NCI-H2196 (cell line): ENCODE results near the gene GRIN3B.
"Not testable (repeated sequence)": the region's sequence is repeated elsewhere in the genome, so short reads cannot be mapped to it uniquely, and the experiment has no call there.

Source experiments
- DNase-seq: peaks from one replicate; lab custom pipeline; 2025; ENCODE audit not compliant: unreplicated experiment; lab: John Stamatoyannopoulos, UW

The GRIN3B gene

DNA sequence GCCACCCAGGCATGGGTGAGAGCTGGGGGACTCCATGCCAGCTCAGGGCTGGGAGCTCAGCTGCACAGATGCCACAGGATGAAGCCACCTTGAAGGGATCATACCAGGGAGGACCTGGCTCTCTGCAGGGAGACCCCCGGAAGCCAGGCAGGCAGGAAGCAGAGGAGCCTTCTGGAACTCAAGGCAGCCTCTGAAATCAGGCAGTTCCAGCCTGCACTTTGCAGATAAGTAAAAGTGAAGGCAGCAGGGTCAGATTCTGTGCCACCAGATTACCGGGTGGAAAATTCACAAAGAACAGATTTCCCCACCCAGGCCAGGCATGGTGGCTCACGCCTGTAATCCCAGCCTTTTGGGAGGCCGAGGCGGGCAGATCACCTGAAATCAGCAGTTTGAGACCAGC lies 18.2 kb downstream of the GRIN3B start:
- no peak for DNase-seq

DNA sequence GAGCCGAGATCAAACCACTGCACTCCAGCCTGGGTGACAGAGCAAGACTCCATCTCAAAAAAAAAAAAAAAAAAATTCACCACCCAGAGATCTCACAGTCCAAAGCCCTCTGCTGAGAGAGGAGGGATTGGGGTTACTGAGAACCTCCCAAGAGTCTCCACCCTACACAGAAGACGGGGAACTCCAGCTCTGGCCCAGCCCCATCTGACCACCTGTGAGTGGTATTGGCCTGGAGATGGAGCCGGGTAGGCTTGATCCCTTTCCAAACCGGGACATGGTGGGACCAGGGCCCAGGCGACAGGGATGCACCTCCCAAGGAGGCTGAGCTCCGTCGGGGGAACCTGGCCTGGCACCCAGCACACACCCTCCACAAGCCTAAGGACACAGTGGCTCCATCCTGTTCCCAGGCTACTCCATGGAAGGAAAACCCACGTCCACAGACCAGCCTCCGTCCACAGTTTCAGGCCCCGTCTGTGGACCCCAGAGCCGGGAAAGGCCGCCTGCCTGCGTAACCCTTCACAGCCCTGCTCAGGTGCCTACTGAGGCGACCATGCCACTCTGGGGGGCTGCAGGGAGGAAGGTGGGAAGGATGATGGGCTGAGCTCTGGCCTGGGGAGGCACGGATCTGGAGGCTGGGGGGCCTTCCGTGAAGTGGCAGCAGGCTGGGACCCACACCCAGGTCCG lies 18.9 kb downstream of the GRIN3B start:
- no peak for DNase-seq

DNA sequence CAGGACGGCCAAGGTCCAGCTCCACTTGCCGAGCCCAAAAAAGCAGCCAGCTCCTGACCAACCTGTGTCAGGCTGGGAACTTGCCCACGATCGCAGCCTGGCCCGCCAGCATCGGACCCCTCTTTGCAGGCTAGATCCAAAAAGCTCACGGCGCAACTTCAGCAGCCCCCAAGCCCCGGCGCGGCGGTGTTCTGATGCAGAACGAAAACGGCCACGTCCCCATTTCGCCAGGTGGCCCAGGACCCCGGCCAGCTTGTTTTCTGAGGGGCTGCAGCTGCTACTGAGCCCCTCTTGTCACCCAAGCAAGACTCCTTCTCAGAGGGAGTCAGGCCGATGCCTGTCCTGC lies 19.4 kb downstream of the GRIN3B start:
- DNase-seq: no peak

DNA sequence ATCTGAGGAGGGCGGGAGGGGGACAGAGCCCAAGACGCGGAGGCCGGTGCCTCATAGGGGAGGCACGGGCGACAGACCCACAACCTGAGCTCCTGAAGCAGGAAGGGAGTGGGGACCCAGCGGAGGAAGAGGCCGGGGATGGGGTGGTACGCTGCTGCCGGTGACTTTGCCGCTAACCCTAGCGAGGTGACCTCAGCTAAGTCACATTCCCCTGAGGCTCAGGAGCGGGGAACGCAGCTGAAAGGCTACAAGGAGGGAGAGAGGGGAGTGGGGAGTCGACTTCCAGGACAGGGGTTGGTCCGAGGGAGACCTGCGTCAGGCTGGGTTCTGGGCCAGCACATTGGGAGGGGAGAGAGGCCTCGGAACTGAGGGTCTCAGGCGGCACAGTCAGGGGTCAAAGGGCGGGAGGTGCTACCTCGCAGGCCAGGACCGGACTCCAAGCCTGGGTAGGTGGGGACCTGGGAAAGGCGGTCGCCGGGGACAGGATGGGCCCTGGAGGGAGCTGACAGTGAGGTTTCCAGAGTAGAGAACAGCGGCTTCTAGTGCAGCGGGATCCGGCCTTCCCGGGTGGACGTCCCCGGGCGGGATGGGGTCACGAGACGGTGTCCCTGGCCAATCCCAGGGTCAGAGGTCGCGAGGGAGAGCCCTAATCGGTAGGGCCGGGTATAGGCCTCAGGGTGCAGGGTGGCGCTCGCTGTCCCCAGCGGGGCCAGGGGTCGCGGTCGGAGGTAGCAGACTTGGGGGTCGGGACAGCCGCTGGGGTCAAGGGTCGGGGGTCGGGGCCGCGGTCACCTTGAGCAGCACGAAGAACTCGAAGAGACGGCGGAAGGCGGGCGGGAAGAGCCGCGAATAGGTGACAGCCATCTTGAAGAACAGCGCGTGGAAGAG lies 20.0 kb downstream of the GRIN3B start:
- DNase-seq: no peak

DNA sequence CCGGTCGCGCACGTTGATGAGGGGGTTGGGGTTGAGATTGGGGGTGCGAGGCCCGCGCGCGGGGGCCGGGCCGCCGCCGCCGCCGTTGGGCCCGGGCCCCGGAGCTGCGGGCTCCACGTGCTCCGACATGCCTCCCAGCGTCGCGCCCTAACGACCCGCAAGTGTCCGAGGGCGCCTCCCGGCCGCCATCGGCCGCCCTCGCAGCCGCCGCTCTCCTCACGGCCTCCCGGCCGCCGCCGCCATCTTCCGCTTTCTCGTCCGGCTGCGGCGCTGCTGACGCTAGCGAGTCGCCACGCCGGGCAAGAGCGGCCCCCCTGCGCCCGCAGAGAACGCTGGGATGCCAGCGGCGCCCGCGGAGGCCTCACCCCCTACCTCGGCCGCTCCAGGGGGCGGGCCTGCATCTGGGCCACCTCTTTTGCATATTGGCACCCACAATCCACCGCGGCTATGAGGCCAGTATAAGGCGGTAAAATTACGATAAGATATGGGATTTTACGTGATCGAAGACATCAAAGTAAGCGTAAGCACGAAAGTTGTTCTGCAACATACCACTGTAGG lies 20.7 kb downstream of the GRIN3B start, which contains the start of gene TMEM259:
TMEM259 (minus strand) TSS at position 256 of the 558 bp plus-strand sequence; CDS start at position 129, 127 bp downstream.
- peak; percentile 97 for DNase-seq

DNA sequence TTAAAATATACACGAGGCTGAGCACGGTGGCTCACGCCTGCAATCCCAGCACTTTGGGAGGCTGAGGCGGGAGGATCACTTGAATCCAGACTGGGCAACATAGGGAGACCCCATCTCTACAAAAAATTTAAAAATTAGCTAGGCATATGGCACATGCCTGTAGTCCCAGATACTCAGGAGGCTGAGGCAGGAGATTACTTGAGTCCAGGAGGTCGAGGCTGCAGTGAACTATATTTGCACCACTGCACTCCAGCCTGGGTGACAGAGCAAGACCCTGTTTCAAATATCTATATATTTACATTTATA lies 23.6 kb downstream of the GRIN3B start:
- DNase-seq: not testable (repeated sequence)

DNA sequence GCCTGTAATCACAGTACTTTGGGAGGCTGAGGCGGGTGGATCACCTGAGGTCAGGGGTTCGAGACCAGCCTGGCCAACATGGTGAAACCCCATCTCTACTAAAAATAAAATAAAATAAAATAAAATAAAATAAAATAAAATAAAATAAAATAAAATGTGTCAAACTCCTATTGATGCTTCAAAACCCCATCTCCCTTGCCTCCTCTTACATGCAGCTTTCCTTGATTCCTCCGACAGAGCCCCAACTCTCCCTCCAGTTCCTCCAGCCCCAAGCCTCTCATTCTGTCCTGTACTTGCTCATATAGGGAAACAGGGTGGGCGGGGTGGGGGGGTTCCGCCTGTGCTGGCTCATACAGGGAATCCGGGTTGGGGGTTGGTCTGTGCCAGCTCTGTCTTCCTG lies 24.9 kb downstream of the GRIN3B start:
- not testable (repeated sequence) for DNase-seq

DNA sequence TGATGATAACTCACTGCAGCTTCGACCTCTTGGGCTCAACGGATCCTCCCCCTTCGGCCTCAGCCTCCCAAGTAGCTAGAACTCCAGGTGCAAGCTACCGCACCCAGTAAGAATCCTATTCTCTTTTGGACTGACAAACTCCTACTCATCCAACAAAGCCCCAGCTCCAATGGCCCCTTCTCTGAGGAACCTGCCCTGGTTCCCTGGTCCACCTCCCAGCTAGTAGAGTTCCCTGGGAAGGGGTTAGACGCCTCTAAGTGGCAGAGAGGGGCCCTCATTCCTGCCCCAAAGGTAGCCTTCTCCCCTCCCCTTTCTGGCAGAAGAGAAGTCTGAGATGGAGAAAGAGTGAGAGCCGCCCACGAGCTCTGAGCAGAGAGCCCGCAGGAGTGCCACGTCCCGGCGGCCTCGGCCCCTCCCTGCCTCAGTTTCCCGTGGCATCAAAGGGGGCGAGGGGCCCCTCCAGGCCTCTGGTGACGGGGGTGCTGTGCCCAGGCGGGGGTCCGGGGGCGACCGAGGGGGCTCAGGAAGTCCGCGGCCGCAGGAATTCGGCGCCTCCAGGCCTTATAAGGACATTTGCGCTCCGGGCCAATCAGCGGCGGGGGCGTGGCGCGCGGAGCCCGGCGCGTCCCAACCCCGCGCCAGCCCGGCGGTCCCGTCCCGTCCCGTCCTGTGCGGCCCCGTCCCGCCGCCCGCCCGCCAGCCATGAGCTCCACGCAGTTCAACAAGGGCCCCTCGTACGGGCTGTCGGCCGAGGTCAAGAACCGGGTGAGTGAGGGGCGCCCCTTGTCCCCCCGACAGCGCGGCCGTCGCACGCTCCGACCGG lies 26.0 kb downstream of the GRIN3B start, which contains the start of gene CNN2:
CNN2 (plus strand) TSS at position 649 of the 823 bp plus-strand sequence; CDS start at position 703, 54 bp downstream.
- peak; percentile 67 for DNase-seq

DNA sequence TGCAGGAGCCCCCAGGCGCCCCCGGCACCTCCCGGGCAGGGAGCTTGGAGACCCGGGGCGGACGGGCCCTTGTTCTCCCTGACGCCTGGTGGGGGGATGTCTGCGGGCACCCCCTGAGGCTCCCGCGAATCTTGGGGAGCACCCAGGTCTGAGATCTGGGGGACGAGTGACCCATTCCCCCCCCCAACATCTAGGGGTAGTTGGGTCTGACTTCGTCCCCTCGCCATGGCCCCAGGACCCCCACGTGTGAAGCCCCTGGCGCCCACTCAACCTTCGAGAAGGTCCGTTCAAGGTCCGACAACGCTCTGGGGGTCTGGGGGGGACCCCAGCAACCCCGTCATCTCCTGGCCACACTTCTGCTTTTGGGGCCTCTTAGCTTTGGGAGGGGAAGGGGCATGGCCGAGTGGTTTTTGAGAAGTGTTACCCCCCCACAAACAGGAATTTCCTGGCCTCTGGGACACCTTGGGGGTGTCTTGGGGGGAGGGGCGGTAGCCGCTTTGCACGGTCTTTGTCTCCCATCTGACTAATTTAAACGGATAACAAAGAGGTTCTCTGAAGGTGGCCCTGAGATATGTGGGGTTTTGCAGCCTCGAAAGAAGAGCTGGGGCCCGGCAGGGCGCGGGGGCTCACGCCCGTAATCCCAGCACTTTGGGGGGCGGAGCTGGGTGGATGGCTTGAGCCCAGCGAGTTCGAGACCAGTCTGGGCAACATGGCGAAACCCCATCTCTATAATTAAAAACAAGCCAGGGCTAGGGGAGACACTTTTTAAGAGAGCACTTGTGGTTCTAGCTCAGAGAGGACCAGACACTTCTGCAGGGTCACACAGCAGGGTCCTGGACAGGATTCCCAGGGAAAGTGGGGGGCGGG lies 26.8 kb downstream of the GRIN3B start:
- no peak for DNase-seq

DNA sequence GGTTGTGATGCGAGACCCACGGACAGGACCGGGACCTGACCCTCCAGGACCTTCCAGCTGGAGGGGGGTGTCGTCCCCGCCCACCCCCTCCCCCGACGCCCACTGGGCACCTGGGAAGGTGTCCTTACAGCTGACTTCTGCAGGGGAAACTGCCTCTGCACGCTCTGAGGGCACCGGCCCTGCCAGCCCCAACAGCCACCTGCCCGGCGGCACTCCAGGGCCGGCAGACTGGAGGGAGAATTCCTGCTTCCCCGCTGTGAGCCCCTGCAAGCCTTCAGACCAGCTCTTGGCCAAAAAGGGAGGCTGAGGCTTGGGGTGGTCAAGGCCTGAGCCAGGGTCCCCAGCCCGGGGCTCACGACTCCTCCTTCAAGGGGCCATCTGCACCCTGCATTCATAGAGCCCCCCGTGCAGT lies 27.4 kb downstream of the GRIN3B start:
- no peak for DNase-seq

DNA sequence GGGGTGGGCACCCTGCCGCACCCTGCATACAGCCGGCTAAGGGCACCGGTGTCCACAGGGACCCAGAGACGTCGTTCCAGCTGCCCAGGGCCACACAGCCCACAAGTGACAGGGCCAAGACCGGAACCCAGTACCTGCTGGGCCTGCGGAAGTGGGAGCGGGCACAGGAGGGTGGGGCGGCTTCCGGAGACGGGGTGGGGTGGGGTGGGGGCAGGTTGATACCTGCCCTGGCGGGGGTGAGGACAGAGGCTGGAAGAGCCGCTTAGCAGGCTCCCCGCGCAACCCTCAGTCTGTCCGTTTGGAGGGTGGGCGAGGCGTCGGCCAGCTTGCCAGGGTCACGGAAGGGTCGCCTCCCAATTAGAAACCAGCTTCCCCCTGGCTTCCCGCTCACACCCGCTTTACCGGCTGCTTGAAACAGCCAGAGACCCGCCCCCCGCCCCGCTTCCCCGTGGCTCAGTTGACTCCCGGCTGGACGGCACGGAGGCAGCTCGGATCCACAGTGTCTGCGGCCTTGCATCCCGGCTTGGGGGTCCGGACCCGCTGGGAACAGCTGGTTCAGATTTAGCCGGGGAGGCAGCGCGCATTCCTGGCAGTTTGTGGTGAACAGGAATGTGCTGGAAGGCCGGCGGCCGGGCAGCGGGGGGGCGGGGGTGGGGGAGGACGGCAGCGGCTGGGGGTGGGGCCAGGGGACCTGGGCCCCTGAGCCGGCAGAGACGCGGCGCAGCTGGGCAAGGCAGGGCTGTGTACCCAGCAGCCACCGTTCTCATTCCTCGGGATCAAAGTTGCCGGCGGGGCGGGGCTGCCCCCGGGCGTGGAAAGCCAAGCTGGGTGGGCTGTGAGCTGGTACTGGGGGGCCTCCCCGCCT lies 28.1 kb downstream of the GRIN3B start:
- DNase-seq: no peak

DNA sequence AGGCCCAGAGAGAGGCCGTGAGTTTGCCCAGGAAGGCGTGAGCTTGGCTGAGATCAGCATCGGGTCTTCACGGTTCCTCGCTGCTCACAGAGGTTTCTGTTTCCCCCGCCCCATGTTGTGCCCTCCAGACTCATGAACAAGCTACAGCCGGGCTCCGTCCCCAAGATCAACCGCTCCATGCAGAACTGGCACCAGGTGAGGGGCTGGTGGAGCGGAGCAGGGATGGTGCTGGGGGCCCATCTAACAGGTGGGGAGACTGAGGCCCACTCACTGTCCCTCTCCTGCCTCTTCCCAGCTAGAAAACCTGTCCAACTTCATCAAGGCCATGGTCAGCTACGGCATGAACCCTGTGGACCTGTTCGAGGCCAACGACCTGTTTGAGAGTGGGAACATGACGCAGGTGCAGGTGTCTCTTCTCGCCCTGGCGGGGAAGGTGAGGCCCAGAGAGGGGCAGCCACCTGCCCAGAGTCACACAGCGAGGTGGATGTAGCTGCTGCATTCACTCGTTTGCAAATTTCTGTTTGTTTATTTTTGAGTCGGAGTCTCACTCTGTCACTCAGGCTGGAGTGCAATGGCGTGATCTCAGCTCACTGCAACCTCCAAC lies 32.1 kb downstream of the GRIN3B start:
- no peak for DNase-seq

DNA sequence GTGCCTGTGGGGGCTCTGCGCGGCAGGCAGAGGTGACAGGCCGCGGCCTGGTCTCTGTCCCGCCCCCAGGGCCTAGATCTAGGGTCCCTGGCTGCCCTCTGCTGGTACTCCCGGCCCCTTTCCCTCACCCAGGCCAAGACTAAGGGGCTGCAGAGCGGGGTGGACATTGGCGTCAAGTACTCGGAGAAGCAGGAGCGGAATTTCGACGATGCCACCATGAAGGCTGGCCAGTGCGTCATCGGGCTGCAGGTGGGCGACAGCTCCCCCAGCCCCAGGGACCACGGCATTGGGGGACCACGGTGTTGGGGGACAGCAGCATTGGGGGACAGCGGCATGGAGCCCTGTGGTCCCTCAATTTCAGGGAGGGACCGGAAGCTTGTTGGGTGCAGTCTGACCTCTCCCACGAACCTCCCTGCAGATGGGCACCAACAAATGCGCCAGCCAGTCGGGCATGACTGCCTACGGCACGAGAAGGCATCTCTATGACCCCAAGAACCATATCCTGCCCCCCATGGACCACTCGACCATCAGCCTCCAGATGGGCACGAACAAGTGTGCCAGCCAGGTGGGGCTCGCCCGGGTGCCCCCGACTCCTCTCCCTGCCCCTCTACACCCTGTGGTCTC lies 35.9 kb downstream of the GRIN3B start:
- no peak for DNase-seq

DNA sequence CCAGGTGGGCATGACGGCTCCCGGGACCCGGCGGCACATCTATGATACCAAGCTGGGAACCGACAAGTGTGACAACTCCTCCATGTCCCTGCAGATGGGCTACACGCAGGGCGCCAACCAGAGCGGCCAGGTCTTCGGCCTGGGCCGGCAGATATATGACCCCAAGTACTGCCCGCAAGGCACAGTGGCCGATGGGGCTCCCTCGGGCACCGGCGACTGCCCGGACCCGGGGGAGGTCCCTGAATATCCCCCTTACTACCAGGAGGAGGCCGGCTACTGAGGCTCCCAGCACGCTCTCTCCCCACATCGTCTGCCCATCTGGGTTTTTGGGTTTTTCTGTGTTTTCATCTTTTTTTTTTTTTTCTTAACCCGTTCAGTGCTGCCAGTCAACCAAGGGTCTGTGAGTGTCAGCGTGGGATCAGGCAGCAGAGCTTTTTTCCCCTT lies 37.4 kb downstream of the GRIN3B start:
- DNase-seq: no peak

DNA sequence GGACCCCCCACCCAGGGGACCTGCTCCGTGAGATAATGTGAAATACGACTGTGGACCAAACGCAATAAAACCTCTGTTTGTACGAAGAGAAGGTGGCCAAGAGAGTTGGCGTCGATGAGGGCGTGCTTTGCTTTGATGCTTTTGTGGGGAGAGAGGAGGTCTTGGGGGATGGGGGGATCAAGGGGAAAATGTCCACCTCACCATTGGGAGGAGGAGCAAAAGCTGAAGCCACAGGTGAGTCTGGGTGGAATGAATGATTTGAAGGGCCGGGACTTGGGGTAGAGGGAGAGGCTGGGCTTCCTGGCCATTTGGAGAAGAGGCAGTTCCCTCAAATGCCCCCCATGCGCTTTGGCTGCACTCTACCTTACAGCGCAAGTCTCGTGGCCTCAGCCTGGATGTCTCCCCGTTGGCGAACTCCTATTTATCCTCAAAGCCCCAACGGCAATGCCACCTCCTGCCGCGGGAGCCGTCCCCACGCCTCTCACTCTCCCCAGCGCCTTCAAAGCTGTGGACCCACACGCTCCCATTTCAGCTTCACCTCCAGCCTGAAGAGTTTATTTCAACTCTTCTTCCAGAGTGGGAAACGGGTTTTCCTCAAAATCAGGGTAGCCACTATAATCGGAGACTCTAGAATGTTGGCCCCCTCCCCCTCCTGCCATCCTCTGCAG lies 38.9 kb downstream of the GRIN3B start:
- no peak for DNase-seq

DNA sequence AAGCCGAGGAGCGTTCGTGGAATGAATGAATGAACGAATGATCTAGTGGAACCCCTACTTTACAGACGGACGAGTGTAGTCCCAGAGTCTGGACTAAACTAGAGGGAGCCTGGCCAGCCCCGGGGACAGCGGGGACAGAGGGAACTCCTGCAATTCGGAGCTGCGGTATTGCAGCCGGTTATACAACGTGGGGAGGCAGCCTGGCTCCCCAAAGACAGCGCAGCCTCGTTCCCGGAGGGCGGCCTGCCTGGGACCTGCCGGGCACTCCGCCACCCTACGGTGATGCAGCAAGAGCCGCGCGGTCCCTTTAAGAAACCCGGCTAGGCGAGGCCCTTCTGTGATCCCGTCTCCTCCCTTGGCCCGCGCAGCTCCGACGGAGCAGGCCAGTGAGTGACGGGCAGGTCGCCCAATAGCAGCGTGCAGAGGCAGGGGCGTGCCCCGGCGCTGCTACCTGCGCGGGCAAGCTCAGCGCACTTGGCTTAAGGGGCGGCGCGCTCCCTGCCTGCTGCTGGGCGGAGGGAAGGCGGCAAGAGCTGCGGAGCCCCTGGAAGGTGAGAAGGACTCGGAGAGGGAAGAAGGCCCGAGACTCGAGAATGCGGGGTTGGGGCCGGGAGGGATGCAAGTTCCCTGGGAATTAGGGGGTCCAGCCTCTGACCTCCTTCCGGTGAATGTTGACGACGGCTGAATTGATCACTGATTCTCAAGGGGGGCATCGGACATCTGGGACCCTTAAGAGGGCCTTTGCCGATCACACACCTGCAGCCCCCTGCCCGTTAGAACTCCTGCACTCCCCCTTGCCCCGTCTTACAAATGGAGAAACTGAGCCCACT lies 39.6 kb downstream of the GRIN3B start, which contains the start of gene ABCA7:
ABCA7 (plus strand) TSS at position 462 of the 830 bp plus-strand sequence. CDS start 1,255 bp downstream, outside the sequence.
- DNase-seq: peak; percentile 98
